Measurements from ENCODE around the gene DAB2IP. TPM values are rescaled to one million over a fixed set of nuclear protein-coding genes. Genes with fewer than 3 reads are reported as not detected.

DAB2IP gene
- total and polyA plus RNA-seq, 4 donors: 2.3 to 13.1 (median 5.4) TPM

DNA sequence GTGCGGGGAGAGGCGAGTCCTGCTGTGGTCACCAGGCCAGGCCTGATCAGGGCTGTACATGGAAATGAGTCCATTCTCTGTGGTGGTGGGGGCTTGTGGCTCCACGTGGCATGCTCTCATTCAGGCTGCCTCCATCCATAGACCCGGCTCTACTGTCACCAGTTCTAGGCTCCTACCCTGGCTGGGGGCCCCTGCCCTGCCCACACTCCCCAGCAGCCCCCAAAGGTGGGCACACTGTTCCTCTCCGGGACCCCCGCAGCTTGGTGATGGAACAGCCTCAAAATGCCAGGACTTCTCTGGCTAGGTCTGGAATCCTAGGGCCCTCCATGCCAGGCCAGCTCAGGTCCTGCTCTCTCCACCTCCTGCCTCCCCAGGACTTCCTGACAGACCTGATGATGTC is 111.7 kb downstream of the DAB2IP start:
- DNase-seq (ENCODE audit: low spot score): no peak
- WGBS: 97% methylated on average over 6 of the region's 6 CpGs
- Histone ChIP-seq H3K9ac (ENCODE audit: low read depth in 1 of 2, low read length in 2 of 2) (no peak overlapping the region), H3K27me3 (ENCODE audit: control insufficient read depth in 4 of 4, insufficient read depth in 4 of 4, low read length in 3 of 4) (no peaks in the 10 kb centered on the region), H3K9me3 (ENCODE audit: control insufficient read depth in 4 of 4, low read length in 3 of 4) (no peaks in the 10 kb centered on the region), H3K36me3 (ENCODE audit: control insufficient read depth in 4 of 4, insufficient read depth in 3 of 4, low read depth in 1 of 4, low read length in 3 of 4) (peaks cover 6 to 52% (median 13%) of the 10 kb centered on the region in 4 donors), H3K4me1 (ENCODE audit: control insufficient read depth in 4 of 4, insufficient read depth in 4 of 4, low read length in 3 of 4) (peaks cover 0 to 3% (median 1%) of the 10 kb centered on the region in 4 donors), H3K4me3 (ENCODE audit: low read depth in 1 of 3, low read length in 3 of 3) (no peak overlapping the region), H3K27ac (ENCODE audit: low read depth in 1 of 2, low read length in 2 of 2) (no peak overlapping the region)
- TF ChIP-seq NR2F2 (IDR thresholded peaks at IDR 0.05) (no peak), TAF1 (conservative IDR thresholded peaks at IDR 0.05) (no peak), SP1 (IDR thresholded peaks at IDR 0.05) (no peak), YY1 (IDR thresholded peaks at IDR 0.05) (no peak), EGR1 (IDR thresholded peaks at IDR 0.05; ENCODE audit: low read depth in 2 of 2) (no peak), JUND (IDR thresholded peaks at IDR 0.05) (no peak), HNF4G (IDR thresholded peaks at IDR 0.05) (no peak)
- TF ChIP-seq, protein P1, sequence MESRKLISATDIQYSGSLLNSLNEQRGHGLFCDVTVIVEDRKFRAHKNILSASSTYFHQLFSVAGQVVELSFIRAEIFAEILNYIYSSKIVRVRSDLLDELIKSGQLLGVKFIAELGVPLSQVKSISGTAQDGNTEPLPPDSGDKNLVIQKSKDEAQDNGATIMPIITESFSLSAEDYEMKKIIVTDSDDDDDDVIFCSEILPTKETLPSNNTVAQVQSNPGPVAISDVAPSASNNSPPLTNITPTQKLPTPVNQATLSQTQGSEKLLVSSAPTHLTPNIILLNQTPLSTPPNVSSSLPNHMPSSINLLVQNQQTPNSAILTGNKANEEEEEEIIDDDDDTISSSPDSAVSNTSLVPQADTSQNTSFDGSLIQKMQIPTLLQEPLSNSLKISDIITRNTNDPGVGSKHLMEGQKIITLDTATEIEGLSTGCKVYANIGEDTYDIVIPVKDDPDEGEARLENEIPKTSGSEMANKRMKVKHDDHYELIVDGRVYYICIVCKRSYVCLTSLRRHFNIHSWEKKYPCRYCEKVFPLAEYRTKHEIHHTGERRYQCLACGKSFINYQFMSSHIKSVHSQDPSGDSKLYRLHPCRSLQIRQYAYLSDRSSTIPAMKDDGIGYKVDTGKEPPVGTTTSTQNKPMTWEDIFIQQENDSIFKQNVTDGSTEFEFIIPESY (IDR thresholded peaks at IDR 0.05): no peak
- TF ChIP-seq, protein P2, sequence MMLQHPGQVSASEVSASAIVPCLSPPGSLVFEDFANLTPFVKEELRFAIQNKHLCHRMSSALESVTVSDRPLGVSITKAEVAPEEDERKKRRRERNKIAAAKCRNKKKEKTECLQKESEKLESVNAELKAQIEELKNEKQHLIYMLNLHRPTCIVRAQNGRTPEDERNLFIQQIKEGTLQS (IDR thresholded peaks at IDR 0.05): no peak

DNA sequence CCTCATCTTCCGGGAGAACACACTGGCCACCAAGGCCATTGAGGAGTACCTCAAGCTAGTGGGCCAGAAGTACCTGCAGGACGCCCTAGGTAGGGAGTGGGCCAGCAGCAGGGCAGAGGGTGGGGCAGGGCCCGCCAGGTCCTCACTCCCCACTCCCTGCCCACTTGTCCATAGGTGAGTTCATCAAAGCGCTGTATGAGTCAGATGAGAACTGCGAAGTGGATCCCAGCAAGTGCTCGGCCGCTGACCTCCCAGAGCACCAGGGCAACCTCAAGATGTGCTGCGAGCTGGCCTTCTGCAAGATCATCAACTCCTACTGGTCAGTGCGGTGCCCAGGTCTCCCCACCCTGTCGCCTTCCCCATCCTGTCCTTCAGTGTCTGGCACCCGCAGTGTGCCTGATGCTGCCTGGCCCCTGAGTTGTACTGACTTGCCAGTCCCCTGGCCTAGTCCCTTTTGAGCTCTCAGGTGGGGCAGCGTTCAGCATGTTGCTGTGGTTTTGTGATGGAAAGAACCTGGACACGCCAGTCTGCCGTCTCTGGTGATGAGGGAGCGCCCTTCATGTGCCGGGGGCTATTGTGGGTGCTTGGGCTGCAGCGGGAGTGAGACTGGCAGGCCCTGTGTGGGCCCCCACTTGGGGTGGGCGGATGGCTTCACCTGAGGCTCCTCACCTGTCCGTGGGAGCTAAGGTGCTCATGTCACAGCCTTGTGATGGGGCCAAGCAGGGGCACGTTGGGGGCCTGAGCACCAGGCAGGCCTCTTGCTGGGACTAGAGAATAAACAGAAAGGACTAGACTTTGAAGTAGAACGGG is 112.3 kb downstream of the DAB2IP start:
- TF ChIP-seq FOXA2 (IDR thresholded peaks at IDR 0.05): no peak
- no peaks in the 10 kb centered on the region for H3K9me3 ChIP-seq (ENCODE audit: control insufficient read depth in 4 of 4, low read length in 3 of 4)

DNA sequence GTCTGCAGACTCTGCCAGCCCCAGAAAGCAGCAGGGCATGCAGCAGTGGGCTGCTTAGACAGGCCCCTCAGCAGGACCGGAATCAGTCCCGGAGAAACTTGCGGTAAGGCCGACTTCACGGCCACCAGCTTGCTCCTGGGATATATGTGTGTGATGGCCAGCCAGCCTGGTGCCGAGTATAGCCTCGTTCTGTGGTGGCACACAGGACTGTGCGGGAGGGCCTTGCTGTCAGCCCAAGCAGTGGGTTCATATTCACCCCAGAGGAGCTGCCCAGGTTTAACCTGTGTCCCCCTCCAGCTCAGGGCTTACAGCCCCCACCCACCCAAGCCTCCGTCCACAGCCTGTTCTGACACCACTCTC is 112.9 kb downstream of the DAB2IP start:
- Histone ChIP-seq H3K36me3 (ENCODE audit: control insufficient read depth in 4 of 4, insufficient read depth in 3 of 4, low read depth in 1 of 4, low read length in 3 of 4) (peaks cover 5 to 54% (median 15%) of the 10 kb centered on the region in 4 donors), H3K9me3 (ENCODE audit: control insufficient read depth in 4 of 4, low read length in 3 of 4) (no peaks in the 10 kb centered on the region), H3K9ac (ENCODE audit: low read depth in 1 of 2, low read length in 2 of 2) (no peak overlapping the region), H3K27me3 (ENCODE audit: control insufficient read depth in 4 of 4, insufficient read depth in 4 of 4, low read length in 3 of 4) (no peaks in the 10 kb centered on the region), H3K4me1 (ENCODE audit: control insufficient read depth in 4 of 4, insufficient read depth in 4 of 4, low read length in 3 of 4) (peaks cover 0 to 3% (median 1%) of the 10 kb centered on the region in 4 donors), H3K4me3 (ENCODE audit: low read depth in 1 of 3, low read length in 3 of 3) (no peak overlapping the region), H3K27ac (ENCODE audit: low read depth in 1 of 2, low read length in 2 of 2) (peak overlapping the region in 1 of 2 donors; percentile 47)
- WGBS: 93% methylated on average over 9 of the region's 9 CpGs
- TF ChIP-seq, protein P3, sequence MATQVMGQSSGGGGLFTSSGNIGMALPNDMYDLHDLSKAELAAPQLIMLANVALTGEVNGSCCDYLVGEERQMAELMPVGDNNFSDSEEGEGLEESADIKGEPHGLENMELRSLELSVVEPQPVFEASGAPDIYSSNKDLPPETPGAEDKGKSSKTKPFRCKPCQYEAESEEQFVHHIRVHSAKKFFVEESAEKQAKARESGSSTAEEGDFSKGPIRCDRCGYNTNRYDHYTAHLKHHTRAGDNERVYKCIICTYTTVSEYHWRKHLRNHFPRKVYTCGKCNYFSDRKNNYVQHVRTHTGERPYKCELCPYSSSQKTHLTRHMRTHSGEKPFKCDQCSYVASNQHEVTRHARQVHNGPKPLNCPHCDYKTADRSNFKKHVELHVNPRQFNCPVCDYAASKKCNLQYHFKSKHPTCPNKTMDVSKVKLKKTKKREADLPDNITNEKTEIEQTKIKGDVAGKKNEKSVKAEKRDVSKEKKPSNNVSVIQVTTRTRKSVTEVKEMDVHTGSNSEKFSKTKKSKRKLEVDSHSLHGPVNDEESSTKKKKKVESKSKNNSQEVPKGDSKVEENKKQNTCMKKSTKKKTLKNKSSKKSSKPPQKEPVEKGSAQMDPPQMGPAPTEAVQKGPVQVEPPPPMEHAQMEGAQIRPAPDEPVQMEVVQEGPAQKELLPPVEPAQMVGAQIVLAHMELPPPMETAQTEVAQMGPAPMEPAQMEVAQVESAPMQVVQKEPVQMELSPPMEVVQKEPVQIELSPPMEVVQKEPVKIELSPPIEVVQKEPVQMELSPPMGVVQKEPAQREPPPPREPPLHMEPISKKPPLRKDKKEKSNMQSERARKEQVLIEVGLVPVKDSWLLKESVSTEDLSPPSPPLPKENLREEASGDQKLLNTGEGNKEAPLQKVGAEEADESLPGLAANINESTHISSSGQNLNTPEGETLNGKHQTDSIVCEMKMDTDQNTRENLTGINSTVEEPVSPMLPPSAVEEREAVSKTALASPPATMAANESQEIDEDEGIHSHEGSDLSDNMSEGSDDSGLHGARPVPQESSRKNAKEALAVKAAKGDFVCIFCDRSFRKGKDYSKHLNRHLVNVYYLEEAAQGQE (IDR thresholded peaks at IDR 0.05): no peak
- TF ChIP-seq FOXA2 (IDR thresholded peaks at IDR 0.05): no peak
- no peak for TF ChIP-seq FOXA1 (IDR thresholded peaks at IDR 0.05)
- no peak for TF ChIP-seq NR2F2 (IDR thresholded peaks at IDR 0.05)
- TF ChIP-seq JUND (IDR thresholded peaks at IDR 0.05): no peak
- TF ChIP-seq RXRA (IDR thresholded peaks at IDR 0.05): no peak
- TF ChIP-seq EGR1 (IDR thresholded peaks at IDR 0.05; ENCODE audit: low read depth in 2 of 2): no peak
- TF ChIP-seq TAF1 (conservative IDR thresholded peaks at IDR 0.05): no peak
- TF ChIP-seq YY1 (IDR thresholded peaks at IDR 0.05): no peak
- no peak for DNase-seq (ENCODE audit: low spot score)

More for the DNA sequence above, 112.3 kb downstream of the DAB2IP start:
- Histone ChIP-seq H3K4me1 (ENCODE audit: control insufficient read depth in 4 of 4, insufficient read depth in 4 of 4, low read length in 3 of 4) (peaks cover 0 to 3% (median 1%) of the 10 kb centered on the region in 4 donors), H3K27ac (ENCODE audit: low read depth in 1 of 2, low read length in 2 of 2) (no peak overlapping the region), H3K9ac (ENCODE audit: low read depth in 1 of 2, low read length in 2 of 2) (no peak overlapping the region), H3K36me3 (ENCODE audit: control insufficient read depth in 4 of 4, insufficient read depth in 3 of 4, low read depth in 1 of 4, low read length in 3 of 4) (peaks cover 8 to 54% (median 14%) of the 10 kb centered on the region in 4 donors), H3K27me3 (ENCODE audit: control insufficient read depth in 4 of 4, insufficient read depth in 4 of 4, low read length in 3 of 4) (no peaks in the 10 kb centered on the region), H3K4me3 (ENCODE audit: low read depth in 1 of 3, low read length in 3 of 3) (no peak overlapping the region)
- 96% methylated on average over 21 of the region's 21 CpGs for WGBS
- no peak for DNase-seq (ENCODE audit: low spot score)

All from liver (tissue), 9 donors.